ENCODE data around the gene JAG2. TPM values are rescaled to one million over a fixed set of nuclear protein-coding genes. Genes with fewer than 3 reads are reported as not detected.

Gene JAG2
- total and polyA plus RNA-seq, 2 donors from 2014 or later, result 6.3 to 26.1 TPM

DNA sequence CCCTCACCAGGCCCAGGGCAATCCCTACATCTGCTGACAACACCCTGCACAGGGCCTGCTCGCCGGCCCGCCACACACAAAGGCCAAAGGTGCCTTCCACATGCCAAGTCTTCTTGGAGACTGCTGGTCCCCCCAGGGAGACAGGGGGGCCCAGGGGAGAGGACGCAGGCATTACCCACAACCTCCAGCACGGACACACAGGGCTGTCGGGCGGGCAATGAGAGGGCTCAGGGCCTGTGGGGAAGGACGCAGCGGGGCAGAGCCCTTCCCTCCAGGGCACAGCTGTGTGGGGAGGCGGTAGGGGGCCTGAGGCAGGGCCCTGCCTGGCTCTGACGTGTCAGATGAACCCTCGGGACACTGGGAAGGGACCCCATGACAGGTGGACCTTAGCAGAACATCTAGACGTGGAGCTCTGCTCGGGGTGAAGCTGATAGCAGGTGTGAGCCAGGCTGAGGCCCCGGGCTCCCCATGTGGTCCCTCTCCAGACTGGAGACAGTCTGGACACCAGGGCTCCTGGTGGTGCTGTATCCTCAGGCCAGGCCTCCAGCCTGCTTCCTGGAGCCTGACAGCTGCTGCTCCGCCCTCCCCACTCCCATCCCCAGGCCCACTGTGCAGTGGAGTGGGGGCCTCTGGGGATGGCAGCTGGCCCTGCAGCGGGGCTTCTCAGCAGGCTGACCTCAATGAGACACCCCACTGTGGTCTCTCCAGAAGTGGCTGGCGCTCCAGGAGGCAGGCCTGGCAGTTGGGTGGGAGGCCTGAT is 44.1 kb upstream of the JAG2 start:
- Histone ChIP-seq H3K36me3 (ENCODE audit: control insufficient read depth in 2 of 3, insufficient read depth in 3 of 3, low read length in 3 of 3) (peaks cover 6 to 15% (median 8%) of the 10 kb centered on the region in 3 donors), H3K9ac (ENCODE audit: low read length in 3 of 3) (no peak overlapping the region), H3K27ac (ENCODE audit: low read depth in 2 of 2, low read length in 2 of 2) (no peak overlapping the region), H3K4me1 (ENCODE audit: control insufficient read depth in 2 of 3, insufficient read depth in 2 of 3, low read depth in 1 of 3, low read length in 3 of 3) (peaks cover 0 to 2% (median 0%) of the 10 kb centered on the region in 3 donors), H3K27me3 (ENCODE audit: control insufficient read depth, insufficient read depth, low read length) (no peaks in the 10 kb centered on the region), H3K4me3 (ENCODE audit: low read length in 3 of 3) (no peak overlapping the region), H3K9me3 (ENCODE audit: control insufficient read depth in 2 of 3, insufficient read depth in 1 of 3, low read length in 3 of 3) (peaks cover 0 to 4% (median 0%) of the 10 kb centered on the region in 3 donors)
- no peak for DNase-seq
- FAIRE-seq, result no peak
- intact Hi-C loops (cut with DNase I), result no loop called here
- TF ChIP-seq, protein P1, sequence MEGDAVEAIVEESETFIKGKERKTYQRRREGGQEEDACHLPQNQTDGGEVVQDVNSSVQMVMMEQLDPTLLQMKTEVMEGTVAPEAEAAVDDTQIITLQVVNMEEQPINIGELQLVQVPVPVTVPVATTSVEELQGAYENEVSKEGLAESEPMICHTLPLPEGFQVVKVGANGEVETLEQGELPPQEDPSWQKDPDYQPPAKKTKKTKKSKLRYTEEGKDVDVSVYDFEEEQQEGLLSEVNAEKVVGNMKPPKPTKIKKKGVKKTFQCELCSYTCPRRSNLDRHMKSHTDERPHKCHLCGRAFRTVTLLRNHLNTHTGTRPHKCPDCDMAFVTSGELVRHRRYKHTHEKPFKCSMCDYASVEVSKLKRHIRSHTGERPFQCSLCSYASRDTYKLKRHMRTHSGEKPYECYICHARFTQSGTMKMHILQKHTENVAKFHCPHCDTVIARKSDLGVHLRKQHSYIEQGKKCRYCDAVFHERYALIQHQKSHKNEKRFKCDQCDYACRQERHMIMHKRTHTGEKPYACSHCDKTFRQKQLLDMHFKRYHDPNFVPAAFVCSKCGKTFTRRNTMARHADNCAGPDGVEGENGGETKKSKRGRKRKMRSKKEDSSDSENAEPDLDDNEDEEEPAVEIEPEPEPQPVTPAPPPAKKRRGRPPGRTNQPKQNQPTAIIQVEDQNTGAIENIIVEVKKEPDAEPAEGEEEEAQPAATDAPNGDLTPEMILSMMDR (IDR thresholded peaks at IDR 0.05; ENCODE audit: borderline replicate concordance, extremely low read depth, insufficient read depth), result no peak

- TF ChIP-seq, protein P1 (IDR thresholded peaks at IDR 0.05; ENCODE audit: borderline replicate concordance, extremely low read depth, insufficient read depth), result no peak
- H3K27ac ChIP-seq (ENCODE audit: low read depth in 2 of 2, low read length in 2 of 2), result no peak overlapping the region
- peaks cover 0 to 2% (median 2%) of the 10 kb centered on the region in 3 donors for H3K4me1 ChIP-seq (ENCODE audit: control insufficient read depth in 2 of 3, insufficient read depth in 2 of 3, low read depth in 1 of 3, low read length in 3 of 3)
- H3K27me3 ChIP-seq (ENCODE audit: control insufficient read depth, insufficient read depth, low read length), result no peaks in the 10 kb centered on the region
- H3K9ac ChIP-seq (ENCODE audit: low read length in 3 of 3), result no peak overlapping the region
- intact Hi-C loops (cut with DNase I), result no loop called here
- DNase-seq (no peak), FAIRE-seq (no peak)
- no peak overlapping the region for H3K4me3 ChIP-seq (ENCODE audit: low read length in 3 of 3)
- peaks cover 4 to 15% (median 8%) of the 10 kb centered on the region in 3 donors for H3K36me3 ChIP-seq (ENCODE audit: control insufficient read depth in 2 of 3, insufficient read depth in 3 of 3, low read length in 3 of 3)
- H3K9me3 ChIP-seq (ENCODE audit: control insufficient read depth in 2 of 3, insufficient read depth in 1 of 3, low read length in 3 of 3), result peaks cover 0 to 4% (median 0%) of the 10 kb centered on the region in 3 donors
These were observed 43.1 kb upstream of the JAG2 start for GRCh38 chr14:105211758-105212089.

DNA sequence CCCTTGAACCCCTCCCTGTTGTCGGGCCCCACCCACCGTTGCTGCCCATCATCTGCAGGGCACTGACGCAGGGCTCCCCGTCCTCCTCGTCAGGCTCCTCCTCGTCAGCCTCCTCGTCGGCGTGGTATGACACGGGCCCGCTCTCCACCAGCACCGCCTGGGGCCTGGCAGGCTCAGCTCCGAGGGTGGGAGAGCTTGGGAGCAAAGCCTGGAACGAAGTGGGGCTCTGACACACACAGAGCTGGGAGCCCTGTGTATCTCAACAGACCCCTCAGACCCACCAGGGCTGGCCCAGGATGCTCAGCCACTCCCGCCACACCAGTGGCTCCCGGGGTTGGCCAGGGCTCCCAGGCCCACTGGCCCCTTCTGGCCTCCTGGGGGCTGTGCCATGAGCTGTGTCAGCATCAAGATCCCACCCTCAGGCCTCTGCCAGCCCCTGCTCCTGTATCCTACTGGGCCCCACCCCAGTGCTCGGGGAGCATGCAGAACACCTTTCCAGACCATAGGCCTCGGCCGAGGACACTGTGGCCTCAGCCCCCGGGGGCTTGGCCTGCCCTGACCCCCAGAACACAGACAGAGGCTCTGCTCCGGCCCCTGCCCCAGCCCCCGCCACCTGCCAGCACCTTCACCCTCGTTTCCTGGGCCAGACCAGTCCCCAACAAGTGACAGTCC is 42.6 kb upstream of the JAG2 start:
- intact Hi-C loops (cut with DNase I), result no loop called here
- Histone ChIP-seq H3K4me3 (ENCODE audit: low read length in 3 of 3) (no peak overlapping the region), H3K9ac (ENCODE audit: low read length in 3 of 3) (no peak overlapping the region), H3K4me1 (ENCODE audit: control insufficient read depth in 2 of 3, insufficient read depth in 2 of 3, low read depth in 1 of 3, low read length in 3 of 3) (peaks cover 0 to 2% (median 2%) of the 10 kb centered on the region in 3 donors), H3K27ac (ENCODE audit: low read depth in 2 of 2, low read length in 2 of 2) (no peak overlapping the region), H3K9me3 (ENCODE audit: control insufficient read depth in 2 of 3, insufficient read depth in 1 of 3, low read length in 3 of 3) (peaks cover 0 to 4% (median 0%) of the 10 kb centered on the region in 3 donors), H3K27me3 (ENCODE audit: control insufficient read depth, insufficient read depth, low read length) (no peaks in the 10 kb centered on the region), H3K36me3 (ENCODE audit: control insufficient read depth in 2 of 3, insufficient read depth in 3 of 3, low read length in 3 of 3) (peaks cover 4 to 15% (median 8%) of the 10 kb centered on the region in 3 donors)
- no peak for DNase-seq
- TF ChIP-seq, protein P1 (IDR thresholded peaks at IDR 0.05; ENCODE audit: borderline replicate concordance, extremely low read depth, insufficient read depth), result no peak
- FAIRE-seq, result no peak

Measured in kidney (tissue), 14 donors.